ENCODE measurements around the gene HHATL. TPM values are rescaled to one million over a fixed set of nuclear protein-coding genes. Genes with fewer than 3 reads are reported as not detected.
"Not testable (repeated sequence)": the region's sequence is repeated elsewhere in the genome, so short reads cannot be mapped to it uniquely, and the experiment has no call there.

The HHATL gene
- total RNA-seq, 6 donors from 2014 or later: 0.71 to 1.6 (median 0.98) TPM; not detected in 2

DNA sequence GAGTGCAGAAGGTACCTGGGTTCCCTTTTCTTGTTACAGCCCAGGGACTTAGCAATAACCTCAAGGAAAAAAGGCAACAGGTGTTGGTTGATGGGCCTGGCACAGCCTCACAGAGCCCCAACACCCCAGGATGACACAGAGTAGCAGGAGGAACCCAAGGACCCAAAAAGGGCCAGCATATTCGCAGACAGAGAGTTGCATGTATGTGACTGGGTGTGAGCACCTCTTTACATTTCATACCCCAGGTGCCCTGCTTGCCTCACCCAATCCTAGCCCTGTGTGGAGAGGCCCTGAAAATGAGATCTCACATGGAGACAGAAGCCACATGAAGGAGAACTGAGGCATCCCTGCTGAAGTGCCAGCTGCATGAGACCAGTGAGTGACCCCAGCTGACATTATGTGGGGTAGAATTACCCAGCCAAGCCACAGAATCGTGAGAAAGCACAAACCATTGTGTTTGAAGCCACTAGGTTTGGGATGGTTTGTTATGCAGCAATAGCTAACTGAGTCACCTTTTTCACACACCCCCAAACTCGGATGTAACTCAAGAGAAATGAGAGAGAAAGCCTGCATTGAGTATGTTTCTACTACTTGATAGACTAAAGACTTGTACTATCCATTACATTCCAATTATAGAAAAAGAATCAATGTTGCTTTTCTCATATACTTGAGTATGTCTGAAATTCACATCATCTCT lies 26.2 kb upstream of the HHATL start:
- no peak for TF ChIP-seq CTCF (IDR thresholded peaks at IDR 0.05)
- TF ChIP-seq EP300 (IDR thresholded peaks at IDR 0.05): no peak
- TF ChIP-seq POLR2A (IDR thresholded peaks at IDR 0.05): no peak
- no peak for TF ChIP-seq POLR2AphosphoS5 (IDR thresholded peaks at IDR 0.05)
- no peaks in the 10 kb centered on the region for H3K9me3 ChIP-seq
- DNase-seq: no peak
- H3K36me3 ChIP-seq: no peaks in the 10 kb centered on the region
- H3K4me1 ChIP-seq: no peaks in the 10 kb centered on the region
- no peak overlapping the region for H3K4me3 ChIP-seq
- no peak overlapping the region for H3K27ac ChIP-seq
- peak in 1 of 2 donors; percentile 13 for ATAC-seq (ENCODE audit: low FRiP score in 2 of 2)
- no peaks in the 10 kb centered on the region for H3K27me3 ChIP-seq
- 93 to 94% methylated on average over 2 to 3 of the region's 3 CpGs for whole genome bisulfite sequencing, 2 donors

GRCh38 chr3:42728056-42728455 lies 25.5 kb upstream of the HHATL start:
- no peaks in the 10 kb centered on the region for H3K4me1 ChIP-seq
- H3K36me3 ChIP-seq: no peaks in the 10 kb centered on the region
- no peak for TF ChIP-seq CTCF (IDR thresholded peaks at IDR 0.05)
- 26 to 40% methylated on average over 3 of the region's 3 CpGs for WGBS, 2 donors
- ATAC-seq (ENCODE audit: low FRiP score in 2 of 2) (peak in 1 of 2 donors; percentile 52), DNase-seq (no peak)
- no peak overlapping the region for H3K4me3 ChIP-seq
- H3K27ac ChIP-seq: no peak overlapping the region
- no peaks in the 10 kb centered on the region for H3K27me3 ChIP-seq
- no peaks in the 10 kb centered on the region for H3K9me3 ChIP-seq

GRCh38 chr3:42725454-42725853 lies 22.9 kb upstream of the HHATL start:
- WGBS, 2 donors: 94 to 98% methylated on average over 2 of the region's 2 CpGs
- H3K27ac ChIP-seq: no peak overlapping the region
- peaks cover 0 to 2% (median 0%) of the 10 kb centered on the region in 4 donors for H3K9me3 ChIP-seq
- no peak overlapping the region for H3K4me3 ChIP-seq
- ATAC-seq (ENCODE audit: low FRiP score in 2 of 2): no peak
- no peaks in the 10 kb centered on the region for H3K36me3 ChIP-seq
- no peak for DNase-seq
- H3K4me1 ChIP-seq: no peaks in the 10 kb centered on the region
- TF ChIP-seq EP300 (IDR thresholded peaks at IDR 0.05): no peak
- no peaks in the 10 kb centered on the region for H3K27me3 ChIP-seq

- Histone ChIP-seq H3K9me3 (peaks cover 0 to 2% (median 0%) of the 10 kb centered on the region in 4 donors), H3K27ac (no peak overlapping the region)
- TF ChIP-seq CTCF (IDR thresholded peaks at IDR 0.05) (no peak), POLR2A (IDR thresholded peaks at IDR 0.05) (no peak), EP300 (IDR thresholded peaks at IDR 0.05) (no peak), POLR2AphosphoS5 (IDR thresholded peaks at IDR 0.05) (no peak)
These were observed 20.6 kb upstream of the HHATL start for GRCh38 chr3:42723219-42723618.

DNA sequence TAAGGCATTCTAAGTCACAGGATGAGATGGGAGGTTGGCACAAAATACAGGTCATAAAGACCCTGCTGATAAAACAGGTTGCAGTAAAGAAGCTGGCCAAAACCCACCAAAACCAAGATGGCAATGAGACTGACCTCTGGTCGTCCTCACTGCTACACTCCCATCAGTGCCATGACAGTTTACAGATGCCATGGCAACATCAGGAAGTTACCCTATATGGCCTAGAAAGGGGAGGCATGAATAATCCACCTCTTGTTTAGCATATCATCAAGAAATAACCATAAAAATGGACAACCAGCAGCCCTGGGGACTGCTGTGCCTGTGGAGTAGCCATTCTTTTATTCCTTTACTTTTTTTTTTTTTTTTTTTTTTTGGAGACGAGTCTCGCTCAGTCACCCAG lies 19.8 kb upstream of the HHATL start:
- not testable (repeated sequence) for ATAC-seq (ENCODE audit: low FRiP score in 2 of 2)

More at GRCh38 chr3:42723219-42723618, 20.6 kb upstream of the HHATL start:
- 95 to 98% methylated on average over 2 of the region's 2 CpGs for WGBS, 2 donors
- DNase-seq: no peak
- Histone ChIP-seq H3K4me1 (no peaks in the 10 kb centered on the region), H3K4me3 (no peak overlapping the region), H3K36me3 (no peaks in the 10 kb centered on the region), H3K27me3 (no peaks in the 10 kb centered on the region)
- no peak for ATAC-seq (ENCODE audit: low FRiP score in 2 of 2)

DNA sequence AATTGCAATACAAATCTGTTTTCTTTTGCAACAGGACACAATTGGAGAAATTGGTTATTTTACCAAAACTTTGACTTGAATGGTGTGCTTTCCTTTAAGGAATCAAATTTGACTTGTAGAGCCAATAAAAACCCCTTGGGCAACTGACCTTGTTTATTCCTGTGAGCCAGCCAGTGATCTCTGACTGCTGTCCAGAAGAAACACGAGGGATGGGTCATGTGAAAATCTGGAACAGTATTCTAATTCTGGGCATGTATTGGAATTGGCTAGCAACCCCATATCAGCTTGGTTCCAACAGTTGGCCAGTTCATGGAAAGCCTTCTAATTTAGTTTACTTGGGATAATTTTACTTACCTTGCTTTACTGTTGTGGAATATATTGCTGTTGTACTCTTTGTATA lies 19.1 kb upstream of the HHATL start:
- no peak for DNase-seq
- no peak for ATAC-seq (ENCODE audit: low FRiP score in 2 of 2)
- no peaks in the 10 kb centered on the region for H3K27me3 ChIP-seq
- H3K4me3 ChIP-seq: no peak overlapping the region
- no peaks in the 10 kb centered on the region for H3K36me3 ChIP-seq
- H3K9me3 ChIP-seq: peaks cover 0 to 2% (median 0%) of the 10 kb centered on the region in 4 donors
- TF ChIP-seq POLR2AphosphoS5 (IDR thresholded peaks at IDR 0.05): no peak
- no peak for TF ChIP-seq CTCF (IDR thresholded peaks at IDR 0.05)
- no peak for TF ChIP-seq EP300 (IDR thresholded peaks at IDR 0.05)
- no peak for TF ChIP-seq POLR2A (IDR thresholded peaks at IDR 0.05)
- H3K4me1 ChIP-seq: no peaks in the 10 kb centered on the region
- no peak overlapping the region for H3K27ac ChIP-seq
- WGBS, 2 donors: 50 to 57% methylated on average over 1 of the region's 1 CpG

More for the DNA sequence above, 19.8 kb upstream of the HHATL start:
- not testable (repeated sequence) for DNase-seq, H3K36me3 ChIP-seq, H3K9me3 ChIP-seq, H3K27me3 ChIP-seq, H3K4me3 ChIP-seq, H3K4me1 ChIP-seq, H3K27ac ChIP-seq
- WGBS, 2 donors: 75 to 87% methylated on average over 3 of the region's 3 CpGs
